WTC11 (cell line): Measurements from ENCODE around the gene CORIN. TPM values are rescaled to one million over a fixed set of nuclear protein-coding genes. Genes with fewer than 3 reads are reported as not detected.

Experiments
- ATAC-seq: fragments of 200-7000 bp; cut with Tn5 transposase; 2 replicates; pipeline ENCODE4 v1.10.0; 2021; ENCODE audit warnings: mild to moderate bottlenecking, moderate library complexity
- CTCF ChIA-PET: fragments of 300-600 bp; sonication (Branson Sonifier 250); formaldehyde crosslinking; loops from one replicate; lab custom pipeline; 2021; ENCODE audit warnings: antibody characterized with exemption; lab: Charles Lee
- POLR2A ChIA-PET: fragments of 350-600 bp; sonication (Branson Sonifier 250); formaldehyde crosslinking; loops from one replicate; lab custom pipeline; 2021; ENCODE audit warnings: antibody characterized with exemption; lab: Charles Lee
- DNase-seq: peaks from one replicate; pipeline ENCODE4 v3.0.0; 2021; ENCODE audit warnings: low spot score
- H3K27ac Mint-ChIP-seq: 2 replicates; pipeline ENCODE4 v1.8.0; 2021; ENCODE audit warnings: mixed read lengths
- H3K27me3 Mint-ChIP-seq: 2 replicates; pipeline ENCODE4 v1.8.0; 2021; ENCODE audit warnings: low read depth, mild to moderate bottlenecking, moderate library complexity, mixed read lengths
- H3K36me3 Mint-ChIP-seq: 2 replicates; pipeline ENCODE4 v1.8.0; 2021; ENCODE audit warnings: mixed read lengths
- H3K4me1 Mint-ChIP-seq: 2 replicates; pipeline ENCODE4 v1.8.0; 2022; ENCODE audit warnings: mixed read lengths
- H3K4me3 Mint-ChIP-seq: 2 replicates; pipeline ENCODE4 v1.8.0; 2021; ENCODE audit warnings: mild to moderate bottlenecking, moderate library complexity, mixed read lengths
- H3K9me3 Mint-ChIP-seq: 2 replicates; pipeline ENCODE4 v1.8.0; 2021; ENCODE audit warnings: mixed read lengths
- CBFB ChIP-seq: sonication (generic); formaldehyde crosslinking; IDR thresholded peaks from 2 replicates; pipeline ENCODE4 v1.8.1; 2022; ENCODE audit warnings: mild to moderate bottlenecking, low read depth, missing genetic modification reagents
- CTCF ChIP-seq: fragments of 200-600 bp; IDR thresholded peaks from 2 replicates; pipeline ENCODE4 v1.8.0; 2022; ENCODE audit warnings: antibody characterized with exemption
- E2F5 ChIP-seq: sonication (generic); formaldehyde crosslinking; IDR thresholded peaks from 2 replicates; pipeline ENCODE4 v1.8.1; 2022; ENCODE audit warnings: mild to moderate bottlenecking, moderate library complexity, missing genetic modification reagents
- ERG ChIP-seq: fragments of 250-450 bp; sonication (Bioruptor Pico); IDR thresholded peaks from 2 replicates; pipeline ENCODE4 v1.8.0; 2021; ENCODE audit warnings: mild to moderate bottlenecking
- FOXJ3 ChIP-seq: sonication (generic); formaldehyde crosslinking; IDR thresholded peaks from 2 replicates; pipeline ENCODE4 v1.9.0; 2021; ENCODE audit warnings: missing genetic modification reagents, mild to moderate bottlenecking, borderline replicate concordance
- FOXP1 ChIP-seq: sonication (generic); formaldehyde crosslinking; IDR thresholded peaks from 2 replicates; pipeline ENCODE4 v1.8.0; 2022; ENCODE audit warnings: missing genetic modification reagents, mild to moderate bottlenecking, moderate library complexity, borderline replicate concordance
- GRHL2 ChIP-seq: fragments of 250-450 bp; sonication (Bioruptor Pico); IDR thresholded peaks from 2 replicates; pipeline ENCODE4 v1.8.0; 2022; ENCODE audit warnings: mild to moderate bottlenecking, moderate library complexity; ENCODE audit not compliant: insufficient replicate concordance, severe bottlenecking
- GTF2I ChIP-seq: fragments of 250-450 bp; sonication (Bioruptor Pico); conservative IDR thresholded peaks from 2 replicates; pipeline ENCODE4 v1.4.0; 2021; ENCODE audit warnings: mild to moderate bottlenecking
- IRF2 ChIP-seq: sonication (generic); formaldehyde crosslinking; IDR thresholded peaks from 2 replicates; pipeline ENCODE4 v1.8.0; 2022; ENCODE audit warnings: low read depth, missing genetic modification reagents, borderline replicate concordance
- MLX ChIP-seq: sonication (generic); formaldehyde crosslinking; IDR thresholded peaks from 2 replicates; pipeline ENCODE4 v1.8.1; 2023; ENCODE audit warnings: mild to moderate bottlenecking, missing genetic modification reagents, moderate library complexity
- MYBL2 ChIP-seq: sonication (generic); formaldehyde crosslinking; IDR thresholded peaks from 2 replicates; pipeline ENCODE4 v1.8.1; 2023; ENCODE audit warnings: mild to moderate bottlenecking, moderate library complexity, missing genetic modification reagents
- NFATC4 ChIP-seq: fragments of 250-450 bp; sonication (Bioruptor Pico); IDR thresholded peaks from 2 replicates; pipeline ENCODE4 v1.9.0; 2021; ENCODE audit warnings: mild to moderate bottlenecking
- NFE2L1 ChIP-seq: sonication (generic); formaldehyde crosslinking; IDR thresholded peaks from 2 replicates; pipeline ENCODE4 v1.8.1; 2023; ENCODE audit warnings: missing genetic modification reagents
- NR1H2 ChIP-seq: sonication (generic); formaldehyde crosslinking; IDR thresholded peaks from 2 replicates; pipeline ENCODE4 v1.9.0; 2021; ENCODE audit warnings: mild to moderate bottlenecking, moderate library complexity, missing genetic modification reagents
- NR2C2 ChIP-seq: sonication (generic); formaldehyde crosslinking; IDR thresholded peaks from 2 replicates; pipeline ENCODE4 v1.8.0; 2022; ENCODE audit warnings: mild to moderate bottlenecking, missing genetic modification reagents
- OVOL2 ChIP-seq: fragments of 250-450 bp; sonication (Bioruptor Pico); IDR thresholded peaks from 2 replicates; pipeline ENCODE4 v1.9.0; 2021; ENCODE audit warnings: mild to moderate bottlenecking, borderline replicate concordance
- RELA ChIP-seq: sonication (generic); formaldehyde crosslinking; IDR thresholded peaks from 2 replicates; pipeline ENCODE4 v1.8.1; 2022; ENCODE audit warnings: missing genetic modification reagents, mild to moderate bottlenecking, borderline replicate concordance
- SMAD4 ChIP-seq: sonication (generic); formaldehyde crosslinking; IDR thresholded peaks from 2 replicates; pipeline ENCODE4 v1.8.0; 2022; ENCODE audit warnings: mild to moderate bottlenecking, missing genetic modification reagents
- SOX15 ChIP-seq: fragments of 250-450 bp; sonication (Bioruptor Pico); IDR thresholded peaks from 2 replicates; pipeline ENCODE4 v1.9.0; 2021; ENCODE audit warnings: mild to moderate bottlenecking
- SP1 ChIP-seq: sonication (generic); formaldehyde crosslinking; conservative IDR thresholded peaks from 2 replicates; pipeline ENCODE4 v1.8.1; 2022; ENCODE audit warnings: missing genetic modification reagents
- STAT6 ChIP-seq: sonication (generic); formaldehyde crosslinking; conservative IDR thresholded peaks from 2 replicates; pipeline ENCODE4 v1.8.1; 2023; ENCODE audit warnings: mild to moderate bottlenecking, low read depth, missing genetic modification reagents, moderate library complexity
- TCF7 ChIP-seq: sonication (generic); formaldehyde crosslinking; IDR thresholded peaks from 2 replicates; pipeline ENCODE4 v1.8.0; 2022; ENCODE audit warnings: mild to moderate bottlenecking, low read depth, missing genetic modification reagents, moderate library complexity
- ZMAT4 ChIP-seq: fragments of 250-450 bp; sonication (Bioruptor Pico); IDR thresholded peaks from 2 replicates; pipeline ENCODE4 v1.9.0; 2021; ENCODE audit warnings: mild to moderate bottlenecking
- ZNF263 ChIP-seq: sonication (generic); formaldehyde crosslinking; IDR thresholded peaks from 2 replicates; pipeline ENCODE4 v1.8.1; 2022; ENCODE audit warnings: low read depth, mild to moderate bottlenecking, moderate library complexity, missing genetic modification reagents
- ZNF425 ChIP-seq: fragments of 250-450 bp; sonication (Bioruptor Pico); conservative IDR thresholded peaks from 2 replicates; pipeline ENCODE4 v1.9.0; 2021; ENCODE audit warnings: mild to moderate bottlenecking
- total RNA-seq: library from RNA; stranded (reverse); gene quantifications from 3 replicates; pipeline ENCODE4 v1.2.3, GENCODE V29; 2021

The CORIN gene
- total RNA-seq, 1 experiment from 2014 or later: 0.33 TPM

GRCh38 chr4:47650584-47651130 is 187.2 kb downstream of the CORIN start:
- Mint-ChIP-seq H3K4me3 (no peak overlapping the region), H3K27ac (no peak overlapping the region), H3K36me3 (no peaks in the 10 kb centered on the region)
- DNase-seq: no peak
- TF ChIP-seq IRF2 (CRISPR knock-in tag) (no peak), MYBL2 (CRISPR knock-in tag) (no peak), SMAD4 (CRISPR knock-in tag) (no peak), TCF7 (CRISPR knock-in tag) (no peak), FOXP1 (CRISPR knock-in tag) (no peak), STAT6 (CRISPR knock-in tag) (no peak), NFATC4 (CRISPR knock-in tag) (no peak), NR2C2 (CRISPR knock-in tag) (no peak), CBFB (CRISPR knock-in tag) (no peak), E2F5 (CRISPR knock-in tag) (no peak), FOXJ3 (CRISPR knock-in tag) (no peak), OVOL2 (no peak), MLX (CRISPR knock-in tag) (no peak), CTCF (no peak), SOX15 (no peak), ERG (no peak), GTF2I (CRISPR knock-in tag) (no peak), SP1 (CRISPR knock-in tag) (no peak)
- TF ChIP-seq, all 79 proteins: peak for 0
- no peaks in the 10 kb centered on the region for H3K9me3 Mint-ChIP-seq
- H3K4me1 Mint-ChIP-seq: peaks cover 19% of the 10 kb centered on the region
- ATAC-seq: no peak
- ChIA-PET CTCF (interaction anchor here (0.6 kb wide), 1 partner anchor 186 kb away, joined by 3 read pairs; no protein-coding TSS in a partner anchor), POLR2A (interaction anchor here (0.5 kb wide), 1 partner anchor 1040 kb away, joined by 3 read pairs; no protein-coding TSS in a partner anchor)
- H3K27me3 Mint-ChIP-seq: no peaks in the 10 kb centered on the region; the same call in 1 of the 2 replicates

- Mint-ChIP-seq H3K27me3 (no peaks in the 10 kb centered on the region), H3K27ac (no peak overlapping the region), H3K36me3 (no peaks in the 10 kb centered on the region), H3K4me1 (peaks cover 26% of the 10 kb centered on the region)
- DNase-seq (no peak), ATAC-seq (no peak)
- ChIA-PET CTCF (no interaction called here), POLR2A (no interaction called here)
- no peak for TF ChIP-seq OVOL2
- TF ChIP-seq FOXJ3 (CRISPR knock-in tag): no peak
- TF ChIP-seq GTF2I (CRISPR knock-in tag): no peak
- TF ChIP-seq NFE2L1 (CRISPR knock-in tag): no peak
- no peak for TF ChIP-seq IRF2 (CRISPR knock-in tag)
- TF ChIP-seq ZNF425 (CRISPR knock-in tag): no peak
- no peak for TF ChIP-seq ZMAT4
- TF ChIP-seq ZNF263 (CRISPR knock-in tag): no peak
- no peak for TF ChIP-seq MYBL2 (CRISPR knock-in tag)
- no peak for TF ChIP-seq TCF7 (CRISPR knock-in tag)
- TF ChIP-seq NR1H2 (CRISPR knock-in tag): no peak
- TF ChIP-seq GRHL2 (CRISPR knock-in tag): no peak
- TF ChIP-seq RELA (CRISPR knock-in tag): no peak
- TF ChIP-seq, all 79 proteins: peak for 0
- H3K4me3 Mint-ChIP-seq: no peak overlapping the region
- H3K9me3 Mint-ChIP-seq: no peaks in the 10 kb centered on the region
Measured at GRCh38 chr4:47647544-47647943, 190.3 kb downstream of the CORIN start.
